ENCODE measurements around the gene ACER3.
A peak's percentile ranks its signal among the peaks of the same experiment; 100 is the strongest.
"Not testable (repeated sequence)": the region's sequence is repeated elsewhere in the genome, so short reads cannot be mapped to it uniquely, and the experiment has no call there.

ACER3 gene

GRCh38 chr11:76901144-76901543 lies 40.4 kb downstream of the ACER3 start:
- H3K4me1 ChIP-seq (ENCODE audit: control extremely low read depth in 1 of 4, control insufficient read depth in 4 of 4, insufficient read depth in 4 of 4, low read length in 3 of 4), result no peaks in the 10 kb centered on the region
- H3K9me3 ChIP-seq (ENCODE audit: control extremely low read depth in 1 of 5, control insufficient read depth in 4 of 5, insufficient read depth in 2 of 5, low read depth in 1 of 5, low read length in 4 of 5), result peaks cover 0 to 5% (median 3%) of the 10 kb centered on the region in 5 experiments
- no peak overlapping the region for H3K4me3 ChIP-seq (ENCODE audit: control insufficient read depth in 1 of 7, extremely low read depth in 1 of 7, insufficient read depth in 4 of 7, low read depth in 2 of 7, low read length in 6 of 7)
- H3K27me3 ChIP-seq (replicated peaks in 2 of 5; ENCODE audit: control insufficient read depth in 4 of 5, insufficient read depth in 5 of 5, low read length in 4 of 5), result no peaks in the 10 kb centered on the region
- ChIA-PET CTCF (interaction anchor here (2.0 kb wide), 1 partner anchor 18 kb away, joined by 5 read pairs; no protein-coding TSS in a partner anchor), POLR2A (no interaction called here)
- no peak for DNase-seq
- no peak overlapping the region for H3K27ac ChIP-seq (ENCODE audit: insufficient read depth in 1 of 2, low read depth in 1 of 2, low read length in 2 of 2, poor library complexity in 1 of 2, severe bottlenecking in 2 of 2)
- WGBS (ENCODE audit: insufficient coverage), result 84% methylated on average over 2 of the region's 3 CpGs
- H3K36me3 ChIP-seq (ENCODE audit: control insufficient read depth in 4 of 4, insufficient read depth in 4 of 4, low read length in 3 of 4), result no peaks in the 10 kb centered on the region

GRCh38 chr11:76901622-76902021 lies 40.9 kb downstream of the ACER3 start:
- H3K27ac ChIP-seq (ENCODE audit: insufficient read depth in 1 of 2, low read depth in 1 of 2, low read length in 2 of 2, poor library complexity in 1 of 2, severe bottlenecking in 2 of 2); H3K36me3 ChIP-seq (ENCODE audit: control insufficient read depth in 4 of 4, insufficient read depth in 4 of 4, low read length in 3 of 4); DNase-seq; H3K4me1 ChIP-seq (ENCODE audit: control extremely low read depth in 1 of 4, control insufficient read depth in 4 of 4, insufficient read depth in 4 of 4, low read length in 3 of 4); H3K4me3 ChIP-seq (ENCODE audit: control insufficient read depth in 1 of 7, extremely low read depth in 1 of 7, insufficient read depth in 4 of 7, low read depth in 2 of 7, low read length in 6 of 7); H3K9me3 ChIP-seq (ENCODE audit: control extremely low read depth in 1 of 5, control insufficient read depth in 4 of 5, insufficient read depth in 2 of 5, low read depth in 1 of 5, low read length in 4 of 5); POLR2A ChIA-PET; H3K27me3 ChIP-seq (replicated peaks in 2 of 5; ENCODE audit: control insufficient read depth in 4 of 5, insufficient read depth in 5 of 5, low read length in 4 of 5): not testable (repeated sequence)
- 100% methylated on average over 3 of the region's 6 CpGs for WGBS (ENCODE audit: insufficient coverage)
- CTCF ChIA-PET, result interaction anchor here (1.0 to 2.0 kb wide), 2 partner anchors 18 to 174 kb away, joined by 3 to 5 read pairs; no protein-coding TSS in a partner anchor

GRCh38 chr11:76902121-76903014 lies 41.6 kb downstream of the ACER3 start:
- no peaks in the 10 kb centered on the region for H3K27me3 ChIP-seq (replicated peaks in 2 of 5; ENCODE audit: control insufficient read depth in 4 of 5, insufficient read depth in 5 of 5, low read length in 4 of 5)
- no peak overlapping the region for H3K27ac ChIP-seq (ENCODE audit: insufficient read depth in 1 of 2, low read depth in 1 of 2, low read length in 2 of 2, poor library complexity in 1 of 2, severe bottlenecking in 2 of 2)
- H3K4me1 ChIP-seq (ENCODE audit: control extremely low read depth in 1 of 4, control insufficient read depth in 4 of 4, insufficient read depth in 4 of 4, low read length in 3 of 4), result no peaks in the 10 kb centered on the region
- 100% methylated on average over 1 of the region's 5 CpGs for WGBS (ENCODE audit: insufficient coverage)
- no peaks in the 10 kb centered on the region for H3K36me3 ChIP-seq (ENCODE audit: control insufficient read depth in 4 of 4, insufficient read depth in 4 of 4, low read length in 3 of 4)
- ChIA-PET POLR2A (no interaction called here), CTCF (interaction anchor here (1.0 to 2.0 kb wide), 2 partner anchors 17 to 174 kb away, joined by 3 to 5 read pairs; no protein-coding TSS in a partner anchor)
- peaks cover 0 to 10% (median 8%) of the 10 kb centered on the region in 5 experiments for H3K9me3 ChIP-seq (ENCODE audit: control extremely low read depth in 1 of 5, control insufficient read depth in 4 of 5, insufficient read depth in 2 of 5, low read depth in 1 of 5, low read length in 4 of 5)
- H3K4me3 ChIP-seq (ENCODE audit: control insufficient read depth in 1 of 7, extremely low read depth in 1 of 7, insufficient read depth in 4 of 7, low read depth in 2 of 7, low read length in 6 of 7), result no peak overlapping the region
- DNase-seq, result peak in 1 of 3 donors; percentile 8

DNA sequence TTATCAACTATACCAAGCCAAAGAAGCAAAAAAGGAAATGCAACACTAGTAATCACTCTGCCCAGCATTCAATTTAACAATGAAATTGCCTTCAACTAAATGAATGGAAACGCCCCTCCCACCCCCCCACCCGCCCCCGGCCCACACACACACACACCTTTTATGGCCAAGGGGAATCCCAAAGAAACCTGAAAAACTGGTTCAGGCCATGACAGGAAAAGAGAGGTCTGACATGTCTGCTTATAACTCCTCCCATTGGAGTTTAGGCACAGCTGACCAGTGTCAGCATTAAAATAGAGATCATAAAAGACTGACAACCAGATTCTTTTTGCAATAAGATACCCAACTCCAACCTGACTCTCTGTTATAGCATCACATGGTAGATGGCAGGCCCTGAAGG lies 42.6 kb downstream of the ACER3 start:
- Histone ChIP-seq H3K4me3 (ENCODE audit: control insufficient read depth in 1 of 7, extremely low read depth in 1 of 7, insufficient read depth in 4 of 7, low read depth in 2 of 7, low read length in 6 of 7) (no peak overlapping the region), H3K9me3 (ENCODE audit: control extremely low read depth in 1 of 5, control insufficient read depth in 4 of 5, insufficient read depth in 2 of 5, low read depth in 1 of 5, low read length in 4 of 5) (peaks cover 0 to 10% (median 8%) of the 10 kb centered on the region in 5 experiments), H3K27ac (ENCODE audit: insufficient read depth in 1 of 2, low read depth in 1 of 2, low read length in 2 of 2, poor library complexity in 1 of 2, severe bottlenecking in 2 of 2) (no peak overlapping the region), H3K27me3 (replicated peaks in 2 of 5; ENCODE audit: control insufficient read depth in 4 of 5, insufficient read depth in 5 of 5, low read length in 4 of 5) (no peaks in the 10 kb centered on the region), H3K36me3 (ENCODE audit: control insufficient read depth in 4 of 4, insufficient read depth in 4 of 4, low read length in 3 of 4) (no peaks in the 10 kb centered on the region), H3K4me1 (ENCODE audit: control extremely low read depth in 1 of 4, control insufficient read depth in 4 of 4, insufficient read depth in 4 of 4, low read length in 3 of 4) (no peaks in the 10 kb centered on the region)
- DNase-seq, result no peak
- POLR2A ChIA-PET, result no interaction called here
- CTCF ChIA-PET, result interaction anchor here (6.8 kb wide), 1 partner anchor 17 kb away, joined by 49 read pairs; no protein-coding TSS in a partner anchor
- no CpG with 5 or more reads among the region's 3 CpGs for WGBS (ENCODE audit: insufficient coverage)

GRCh38 chr11:76910620-76911414 lies 50.1 kb downstream of the ACER3 start:
- POLR2A ChIA-PET, result no interaction called here
- Histone ChIP-seq H3K27ac (ENCODE audit: insufficient read depth in 1 of 2, low read depth in 1 of 2, low read length in 2 of 2, poor library complexity in 1 of 2, severe bottlenecking in 2 of 2) (no peak overlapping the region), H3K36me3 (ENCODE audit: control insufficient read depth in 4 of 4, insufficient read depth in 4 of 4, low read length in 3 of 4) (no peaks in the 10 kb centered on the region), H3K4me3 (ENCODE audit: control insufficient read depth in 1 of 7, extremely low read depth in 1 of 7, insufficient read depth in 4 of 7, low read depth in 2 of 7, low read length in 6 of 7) (no peak overlapping the region), H3K9me3 (ENCODE audit: control extremely low read depth in 1 of 5, control insufficient read depth in 4 of 5, insufficient read depth in 2 of 5, low read depth in 1 of 5, low read length in 4 of 5) (peaks cover 0 to 8% (median 7%) of the 10 kb centered on the region in 5 experiments), H3K4me1 (ENCODE audit: control extremely low read depth in 1 of 4, control insufficient read depth in 4 of 4, insufficient read depth in 4 of 4, low read length in 3 of 4) (no peaks in the 10 kb centered on the region), H3K27me3 (replicated peaks in 2 of 5; ENCODE audit: control insufficient read depth in 4 of 5, insufficient read depth in 5 of 5, low read length in 4 of 5) (no peaks in the 10 kb centered on the region)
- CTCF ChIA-PET, result interaction anchor here (1.0 kb wide), 1 partner anchor 61 kb away, joined by 3 read pairs; no protein-coding TSS in a partner anchor
- DNase-seq, result no peak
- WGBS (ENCODE audit: insufficient coverage), result 91% methylated on average over 6 of the region's 9 CpGs

- H3K27me3 ChIP-seq (replicated peaks in 2 of 5; ENCODE audit: control insufficient read depth in 4 of 5, insufficient read depth in 5 of 5, low read length in 4 of 5), result no peaks in the 10 kb centered on the region
- ChIA-PET CTCF (interaction anchor here (1.0 to 1.5 kb wide), 3 partner anchors 9 to 103 kb away, joined by 3 to 6 read pairs (median 6); no protein-coding TSS in a partner anchor), POLR2A (no interaction called here)
- no peak overlapping the region for H3K27ac ChIP-seq (ENCODE audit: insufficient read depth in 1 of 2, low read depth in 1 of 2, low read length in 2 of 2, poor library complexity in 1 of 2, severe bottlenecking in 2 of 2)
- no peaks in the 10 kb centered on the region for H3K36me3 ChIP-seq (ENCODE audit: control insufficient read depth in 4 of 4, insufficient read depth in 4 of 4, low read length in 3 of 4)
- H3K4me1 ChIP-seq (ENCODE audit: control extremely low read depth in 1 of 4, control insufficient read depth in 4 of 4, insufficient read depth in 4 of 4, low read length in 3 of 4), result no peaks in the 10 kb centered on the region
- WGBS (ENCODE audit: insufficient coverage), result 100% methylated on average over 1 of the region's 1 CpG
- peaks cover 0 to 5% (median under 1%) of the 10 kb centered on the region in 5 experiments for H3K9me3 ChIP-seq (ENCODE audit: control extremely low read depth in 1 of 5, control insufficient read depth in 4 of 5, insufficient read depth in 2 of 5, low read depth in 1 of 5, low read length in 4 of 5)
- DNase-seq, result no peak
- no peak overlapping the region for H3K4me3 ChIP-seq (ENCODE audit: control insufficient read depth in 1 of 7, extremely low read depth in 1 of 7, insufficient read depth in 4 of 7, low read depth in 2 of 7, low read length in 6 of 7)
Observed at GRCh38 chr11:76911415-76911808, 50.7 kb downstream of the ACER3 start.
